HG03432 (cell line): ENCODE data around the gene SURF4.
"Not testable (repeated sequence)": the region's sequence is repeated elsewhere in the genome, so short reads cannot be mapped to it uniquely, and the experiment has no call there.

Source experiments
- ATAC-seq: cut with Tn5 transposase; IDR thresholded peaks from one replicate; pipeline ENCODE4 v1.9.1; 2021; ENCODE audit warnings: mild to moderate bottlenecking, moderate library complexity; ENCODE audit not compliant: unreplicated experiment

The SURF4 gene

GRCh38 chr9:133335924-133336811 lies 39.7 kb downstream of the SURF4 start, which contains the start of gene SURF6:
Gene SURF6 (minus strand): TSS chr9:133336188. CDS start chr9:133336132, 56 bp downstream.
- peak; percentile 90 for ATAC-seq

- ATAC-seq, result not testable (repeated sequence)
Observed at GRCh38 chr9:133334888-133335287, 41.0 kb downstream of the SURF4 start.

- no peak for ATAC-seq
Observed at GRCh38 chr9:133334161-133334560, 41.7 kb downstream of the SURF4 start.

- no peak for ATAC-seq
Observed at GRCh38 chr9:133333566-133333965, 42.3 kb downstream of the SURF4 start.

GRCh38 chr9:133333011-133333410 lies 42.8 kb downstream of the SURF4 start:
- no peak for ATAC-seq

- no peak for ATAC-seq
Observed at GRCh38 chr9:133332381-133332730, 43.5 kb downstream of the SURF4 start.

GRCh38 chr9:133331641-133332380 lies 44.0 kb downstream of the SURF4 start:
- ATAC-seq, result no peak

GRCh38 chr9:133331221-133331620 lies 44.6 kb downstream of the SURF4 start:
- no peak for ATAC-seq

- not testable (repeated sequence) for ATAC-seq
Observed at GRCh38 chr9:133329306-133330156, 46.3 kb downstream of the SURF4 start.

GRCh38 chr9:133327834-133328484 lies 47.9 kb downstream of the SURF4 start:
- no peak for ATAC-seq

GRCh38 chr9:133327021-133327420 lies 48.8 kb downstream of the SURF4 start:
- not testable (repeated sequence) for ATAC-seq

GRCh38 chr9:133323991-133324703 lies 51.7 kb downstream of the SURF4 start:
- ATAC-seq, result no peak

- no peak for ATAC-seq
Observed at GRCh38 chr9:133323211-133323610, 52.6 kb downstream of the SURF4 start.

- ATAC-seq, result no peak
Observed at GRCh38 chr9:133322701-133323100, 53.2 kb downstream of the SURF4 start.

GRCh38 chr9:133321411-133321935 lies 54.4 kb downstream of the SURF4 start:
- no peak for ATAC-seq

- no peak for ATAC-seq
Observed at GRCh38 chr9:133320421-133320881, 55.4 kb downstream of the SURF4 start.

- ATAC-seq, result not testable (repeated sequence)
Observed at GRCh38 chr9:133317551-133317950, 58.3 kb downstream of the SURF4 start.

GRCh38 chr9:133315997-133316396 lies 59.9 kb downstream of the SURF4 start:
- ATAC-seq, result no peak
